LNCAP (cell line): Measurements from ENCODE around the gene INTU.

Source experiments
- TF ChIP-seq, protein P1 (sequence below): fragments of 450-650 bp; IDR thresholded peaks from 2 replicates; pipeline ENCODE4 v1.5.1; 2017; ENCODE audit warnings: mild to moderate bottlenecking

Gene INTU

GRCh38 chr4:127632420-127633403 lies at the start of gene INTU:
TSS of gene INTU (plus strand) at chr4:127632957. CDS start at chr4:127633035, 78 bp downstream.
- TF ChIP-seq, protein P1, sequence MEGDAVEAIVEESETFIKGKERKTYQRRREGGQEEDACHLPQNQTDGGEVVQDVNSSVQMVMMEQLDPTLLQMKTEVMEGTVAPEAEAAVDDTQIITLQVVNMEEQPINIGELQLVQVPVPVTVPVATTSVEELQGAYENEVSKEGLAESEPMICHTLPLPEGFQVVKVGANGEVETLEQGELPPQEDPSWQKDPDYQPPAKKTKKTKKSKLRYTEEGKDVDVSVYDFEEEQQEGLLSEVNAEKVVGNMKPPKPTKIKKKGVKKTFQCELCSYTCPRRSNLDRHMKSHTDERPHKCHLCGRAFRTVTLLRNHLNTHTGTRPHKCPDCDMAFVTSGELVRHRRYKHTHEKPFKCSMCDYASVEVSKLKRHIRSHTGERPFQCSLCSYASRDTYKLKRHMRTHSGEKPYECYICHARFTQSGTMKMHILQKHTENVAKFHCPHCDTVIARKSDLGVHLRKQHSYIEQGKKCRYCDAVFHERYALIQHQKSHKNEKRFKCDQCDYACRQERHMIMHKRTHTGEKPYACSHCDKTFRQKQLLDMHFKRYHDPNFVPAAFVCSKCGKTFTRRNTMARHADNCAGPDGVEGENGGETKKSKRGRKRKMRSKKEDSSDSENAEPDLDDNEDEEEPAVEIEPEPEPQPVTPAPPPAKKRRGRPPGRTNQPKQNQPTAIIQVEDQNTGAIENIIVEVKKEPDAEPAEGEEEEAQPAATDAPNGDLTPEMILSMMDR = no peak

- TF ChIP-seq, protein P1 = peak; percentile 83
Measured at GRCh38 chr4:127586922-127587571, 45.7 kb upstream of the INTU start.

- TF ChIP-seq, protein P1 = no peak
Measured at GRCh38 chr4:127598656-127599055, 34.1 kb upstream of the INTU start.

- TF ChIP-seq, protein P1 = peak; percentile 23
Measured at GRCh38 chr4:127601029-127601428, 31.7 kb upstream of the INTU start.

- TF ChIP-seq, protein P1 = peak; percentile 42; the same call in 1 of the 2 replicates
Measured at GRCh38 chr4:127604949-127605709, 27.6 kb upstream of the INTU start.

DNA sequence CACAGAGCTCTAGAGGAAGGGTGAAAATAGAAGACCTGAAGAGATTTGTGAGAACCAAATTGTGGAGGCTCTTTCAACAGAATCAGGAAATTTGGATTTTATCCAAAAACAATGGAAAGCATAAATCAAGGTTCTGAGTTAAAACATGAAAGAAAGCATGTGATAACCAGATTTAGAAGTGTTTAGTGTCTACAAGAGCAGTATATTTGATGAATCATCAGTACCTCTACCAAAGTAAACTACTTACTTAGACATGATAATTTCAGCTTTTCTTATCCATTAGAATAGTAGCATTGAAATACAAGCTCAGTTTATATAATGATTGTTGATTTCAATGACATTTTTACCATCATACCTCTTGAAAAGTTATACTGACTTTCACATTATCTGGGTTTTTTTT lies 25.9 kb upstream of the INTU start:
- TF ChIP-seq, protein P1 = no peak

GRCh38 chr4:127609484-127609883 lies 23.3 kb upstream of the INTU start:
- TF ChIP-seq, protein P1 = no peak
